Stimulated activated CD4-positive, alpha-beta T cell treated with anti-CD3 and anti-CD28 coated beads, Interleukin-12 subunit alpha, Interleukin-12 subunit beta, amount 100 ng/mL, for 24 hours (primary cell): Measurements from ENCODE around the gene CT45A1.
"Not testable (repeated sequence)": the region's sequence is repeated elsewhere in the genome, so short reads cannot be mapped to it uniquely, and the experiment has no call there.

Source experiments
- DNase-seq, 2 experiments: peaks; one replicate each; pipeline ENCODE4 v3.0.0-alpha.2; 2020; ENCODE audit warnings: low read depth in 2 of 2

The CT45A1 gene

DNA sequence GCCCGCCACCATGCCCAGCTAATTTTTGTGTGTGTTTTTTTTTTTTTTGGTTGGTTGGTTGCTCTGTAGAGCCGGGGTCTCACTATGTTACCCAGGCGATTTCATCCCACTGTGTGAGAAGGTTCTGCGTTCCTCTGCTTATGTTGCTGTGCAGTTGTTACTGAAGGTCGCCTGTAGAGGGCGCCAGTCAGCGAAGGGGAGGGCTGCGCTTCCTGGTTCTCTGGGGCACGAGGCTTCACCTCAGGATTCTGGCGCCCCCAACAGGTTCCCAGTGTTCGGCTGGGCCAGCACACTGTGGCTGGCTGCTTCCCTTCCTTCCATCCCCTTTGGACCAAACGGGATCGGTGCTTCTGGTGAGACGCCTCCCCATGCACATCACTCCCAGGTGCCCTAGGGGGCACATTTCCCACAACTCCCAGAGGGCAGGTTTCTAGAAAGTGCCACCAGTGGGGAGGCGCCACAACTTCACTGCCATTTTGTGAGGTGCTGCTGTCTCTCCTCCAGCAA, at the start of gene CT45A1:
Gene CT45A1 (plus strand): TSS at position 457 of the 507 bp plus-strand sequence. CDS start 5,302 bp downstream, outside the sequence.
- DNase-seq, result peak in 1 of 2 experiments; percentile 41

DNA sequence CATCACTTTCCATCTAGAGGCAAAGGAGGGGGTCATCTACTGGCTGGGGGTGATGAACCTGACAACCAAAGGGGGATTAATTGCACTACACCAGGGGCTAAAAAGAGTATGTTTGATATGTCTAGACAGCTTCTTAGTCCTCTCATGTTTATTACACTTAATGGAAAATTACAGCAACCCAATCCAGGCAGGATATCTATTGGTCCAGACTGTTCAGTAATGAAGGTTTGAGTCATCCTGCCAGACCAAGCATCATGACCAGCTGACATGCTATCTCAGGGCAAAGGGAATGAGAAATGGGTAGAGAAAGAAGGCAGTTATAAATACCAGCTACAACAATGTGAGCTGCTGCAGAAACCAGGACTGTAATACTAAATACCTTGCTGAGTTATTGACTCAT, 40.5 kb upstream of the CT45A1 start:
- DNase-seq, result not testable (repeated sequence)

- peak in 1 of 2 experiments; percentile 9 for DNase-seq
These were observed 25.3 kb upstream of the CT45A1 start for GRCh38 chrX:135688137-135688536.

GRCh38 chrX:135695471-135695870, 18.0 kb upstream of the CT45A1 start:
- DNase-seq, result no peak

- no peak for DNase-seq
These were observed 15.8 kb upstream of the CT45A1 start for GRCh38 chrX:135697601-135698000.

GRCh38 chrX:135698924-135699323, 14.5 kb upstream of the CT45A1 start:
- no peak for DNase-seq

DNA sequence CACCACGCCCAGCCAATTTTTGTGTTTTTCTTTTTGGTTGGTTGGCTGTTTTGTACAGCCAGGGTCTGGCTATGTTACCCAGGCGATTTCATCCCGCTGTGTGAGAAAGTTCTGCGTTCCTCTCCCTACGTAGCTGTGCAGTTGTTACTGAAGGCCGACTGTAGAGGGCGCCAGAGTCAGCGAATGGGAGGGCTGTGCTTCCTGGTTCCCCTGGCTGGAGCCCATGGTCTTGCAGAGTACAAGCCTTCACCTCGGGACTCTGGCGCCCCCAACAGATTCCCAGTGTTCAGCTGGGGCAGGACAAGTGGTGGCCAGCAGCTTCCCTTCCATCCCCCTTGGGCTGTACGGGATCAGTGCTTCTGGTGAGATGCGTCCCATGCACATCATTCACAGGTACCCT, 5.6 kb upstream of the CT45A1 start:
- DNase-seq, result peak in 1 of 2 experiments; percentile 50

GRCh38 chrX:135713795-135714194, 356 bp downstream of the CT45A1 start:
- DNase-seq, result no peak

- DNase-seq, result not testable (repeated sequence)
These were observed 21.2 kb downstream of the CT45A1 start for GRCh38 chrX:135734666-135735065.

GRCh38 chrX:135737366-135738071, 24.1 kb downstream of the CT45A1 start:
- DNase-seq, result no peak

DNA sequence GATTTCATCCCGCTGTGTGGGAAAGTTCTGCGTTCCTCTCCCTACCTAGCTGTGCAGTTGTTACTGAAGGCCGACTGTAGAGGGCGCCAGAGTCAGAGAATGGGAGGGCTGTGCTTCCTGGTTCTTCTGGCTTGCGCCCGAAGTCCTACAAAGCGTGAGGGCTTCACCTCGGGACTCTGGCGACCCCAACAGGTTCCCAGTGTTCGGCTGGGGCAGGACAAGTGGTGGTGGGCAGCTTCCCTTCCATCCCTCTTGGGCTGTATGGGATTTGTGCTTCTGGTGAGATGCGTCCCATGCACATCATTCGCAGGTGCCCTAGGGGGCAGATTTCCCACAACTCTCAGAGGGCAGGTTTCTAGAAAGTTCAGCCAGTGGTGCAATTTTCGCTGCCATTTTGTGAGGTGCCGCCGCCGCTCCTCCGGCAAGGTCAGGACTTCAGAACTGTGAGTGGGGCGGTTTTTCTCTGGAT, 27.3 kb downstream of the CT45A1 start:
- peak; percentile 23 to 61 for DNase-seq

DNA sequence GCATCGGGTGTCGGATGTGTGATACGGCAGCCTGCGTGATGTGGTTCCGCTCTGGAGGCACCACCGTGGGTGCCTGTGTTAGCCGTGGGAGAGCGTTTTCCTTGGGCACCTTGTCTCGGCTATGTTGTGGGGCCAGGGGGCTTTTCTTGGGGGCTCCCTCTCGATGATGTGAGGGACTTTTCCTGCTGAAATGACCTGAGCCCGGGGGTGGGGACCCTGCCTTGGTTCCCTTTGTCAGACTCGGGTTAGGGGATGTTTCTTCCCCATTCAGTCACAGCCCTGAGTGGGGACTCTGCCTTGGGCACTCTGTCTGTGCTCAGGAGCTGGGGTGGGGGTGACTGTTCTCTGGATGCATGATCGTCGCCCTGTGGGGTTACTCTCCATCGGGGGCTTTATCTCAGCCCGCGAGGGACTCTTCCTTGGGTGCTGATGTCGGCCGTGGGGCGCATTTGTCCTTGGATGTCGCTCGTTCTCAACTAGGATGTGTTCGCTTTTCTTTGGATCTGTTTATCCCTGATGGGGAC, 27.8 kb downstream of the CT45A1 start:
- DNase-seq, result no peak

DNA sequence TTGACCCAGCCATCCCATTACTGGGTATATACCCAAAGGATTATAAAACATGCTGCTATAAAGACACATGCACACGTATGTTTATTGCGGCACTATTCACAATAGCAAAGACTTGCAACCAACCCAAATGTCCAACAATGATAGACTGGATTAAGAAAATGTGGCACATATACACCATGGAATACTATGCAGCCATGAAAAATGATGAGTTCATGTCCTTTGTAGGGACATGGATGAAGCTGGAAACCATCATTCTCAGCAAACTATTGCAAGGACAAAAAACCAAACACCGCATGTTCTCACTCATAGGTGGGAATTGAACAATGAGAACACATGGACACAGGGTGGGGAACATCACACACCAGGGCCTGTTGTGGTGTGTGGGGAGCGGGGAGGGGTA, 31.3 kb downstream of the CT45A1 start:
- not testable (repeated sequence) for DNase-seq

DNA sequence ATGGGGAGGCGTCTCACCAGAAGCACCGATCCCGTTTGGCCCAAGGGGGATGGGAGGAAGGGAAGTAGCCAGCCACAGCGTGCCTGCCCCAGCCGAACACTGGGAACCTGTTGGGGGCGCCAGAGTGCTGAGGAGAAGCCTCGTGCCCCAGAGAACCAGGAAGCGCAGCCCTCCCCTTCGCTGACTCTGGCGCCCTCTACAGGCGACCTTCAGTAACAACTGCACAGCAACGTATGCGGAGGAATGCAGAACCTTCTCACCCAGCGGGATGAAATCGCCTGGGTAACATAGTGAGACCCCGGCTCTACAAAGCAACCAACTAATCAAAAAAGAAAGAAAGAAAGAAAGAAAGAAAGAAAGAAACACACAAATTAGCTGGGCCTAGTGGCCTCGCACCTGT, 54.7 kb downstream of the CT45A1 start, which contains the start of gene CT45A3:
Gene CT45A3 (minus strand): TSS at position 101 of the 400 bp plus-strand sequence. CDS start 3,747 bp downstream, outside the sequence.
- DNase-seq, result not testable (repeated sequence)
